Measurements from ENCODE around the gene SEC14L3.

- TF ChIP-seq CTCF (IDR thresholded peaks at IDR 0.05): no peak
- TF ChIP-seq SIN3A (IDR thresholded peaks at IDR 0.05; ENCODE audit: borderline replicate concordance, insufficient read depth, low read depth, low read length): no peak
- no peak for TF ChIP-seq POLR2AphosphoS5 (IDR thresholded peaks at IDR 0.05; ENCODE audit: low read depth, low read length)
Measured at GRCh38 chr22:30513462-30513861, 41.6 kb upstream of the SEC14L3 start.
